Neutrophil (primary cell): ENCODE results near the gene ITGB1.

Source experiments
- H3K27ac ChIP-seq: fragments of 200-600 bp; sonication (generic); 2 replicates; pipeline ENCODE4 v1.5.1; 2016; ENCODE audit warnings: mild to moderate bottlenecking, moderate library complexity
- H3K27me3 ChIP-seq: fragments of 200-600 bp; sonication (generic); 2 replicates; pipeline ENCODE4 v1.6.0; 2016; ENCODE audit warnings: mild to moderate bottlenecking
- H3K36me3 ChIP-seq: fragments of 200-600 bp; sonication (generic); 2 replicates; pipeline ENCODE4 v1.5.1; 2017
- H3K4me1 ChIP-seq, 2 experiments: fragments of 200-600 bp in 1 of 2; sonication (generic) in 1 of 2; 1 replicate in 1 of 2; 2 replicates in 1 of 2; pipeline versions ENCODE4 v1.5.1 to v1.6.1; 2013 to 2016; ENCODE audit warnings: low read depth in 1 of 2, low read length in 1 of 2, mild to moderate bottlenecking in 1 of 2, moderate library complexity in 1 of 2; ENCODE audit not compliant: control insufficient read depth in 1 of 2, insufficient read depth in 1 of 2
- H3K4me3 ChIP-seq, 2 experiments: fragments of 200-600 bp in 1 of 2; sonication (generic) in 1 of 2; 1 replicate in 1 of 2; 2 replicates in 1 of 2; pipeline ENCODE4 v1.5.1; 2013 to 2016; ENCODE audit warnings: low read depth in 1 of 2, low read length in 1 of 2, mild to moderate bottlenecking in 1 of 2, moderate library complexity in 1 of 2
- H3K9me3 ChIP-seq: fragments of 200-600 bp; sonication (generic); 2 replicates; pipeline ENCODE4 v1.5.1; 2016
- TF ChIP-seq, protein P1 (sequence below): fragments of 200-600 bp; sonication (generic); IDR thresholded peaks from 2 replicates; pipeline ENCODE4 v1.5.1; 2016; ENCODE audit warnings: antibody characterized with exemption

ITGB1 gene

DNA sequence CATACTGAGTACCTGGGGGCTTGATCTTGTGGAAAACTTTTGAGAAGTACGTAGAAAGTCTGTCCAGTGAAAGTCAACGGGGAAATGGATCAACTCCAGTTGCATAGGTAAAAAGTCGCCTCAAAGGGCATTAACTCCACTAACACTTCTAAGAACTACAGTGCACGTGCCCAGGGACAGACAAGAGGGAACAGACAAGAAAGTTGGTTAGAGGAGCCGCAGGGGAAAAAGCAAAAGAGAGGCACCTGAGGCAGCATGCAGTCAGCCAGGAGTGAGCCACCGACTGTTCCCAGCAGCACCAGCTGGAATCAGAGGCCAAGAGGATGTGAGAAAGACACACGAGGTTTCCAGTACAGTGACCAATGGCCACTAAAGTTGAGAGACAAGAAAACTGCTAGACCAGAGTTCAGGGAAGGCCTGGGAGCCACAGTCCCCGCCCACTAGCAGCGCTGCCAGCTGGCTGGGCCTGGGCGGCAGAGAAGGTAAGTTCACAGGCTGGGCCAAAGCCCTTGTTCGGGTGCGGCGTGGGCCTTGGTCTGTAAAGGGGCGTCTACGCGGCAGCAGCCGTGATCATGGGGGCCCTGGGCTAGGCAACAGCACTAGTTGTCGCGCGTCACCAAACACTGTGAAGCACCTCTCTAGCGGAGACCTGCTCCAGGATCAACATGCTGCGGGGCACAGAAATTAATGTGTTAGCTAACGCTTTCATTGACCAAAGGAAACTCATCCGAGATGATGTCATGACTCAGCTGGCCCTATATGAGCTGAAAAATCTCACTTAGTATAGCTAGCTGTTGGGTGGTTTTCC, 14.0 kb downstream of the ITGB1 start:
- Histone ChIP-seq H3K9me3 (no peaks in the 10 kb centered on the region), H3K27ac (no peak overlapping the region), H3K36me3 (no peaks in the 10 kb centered on the region), H3K4me3 (no peak overlapping the region), H3K27me3 (no peaks in the 10 kb centered on the region), H3K4me1 (peaks cover under 1% of the 10 kb centered on the region in 2 experiments)
- TF ChIP-seq, protein P1, sequence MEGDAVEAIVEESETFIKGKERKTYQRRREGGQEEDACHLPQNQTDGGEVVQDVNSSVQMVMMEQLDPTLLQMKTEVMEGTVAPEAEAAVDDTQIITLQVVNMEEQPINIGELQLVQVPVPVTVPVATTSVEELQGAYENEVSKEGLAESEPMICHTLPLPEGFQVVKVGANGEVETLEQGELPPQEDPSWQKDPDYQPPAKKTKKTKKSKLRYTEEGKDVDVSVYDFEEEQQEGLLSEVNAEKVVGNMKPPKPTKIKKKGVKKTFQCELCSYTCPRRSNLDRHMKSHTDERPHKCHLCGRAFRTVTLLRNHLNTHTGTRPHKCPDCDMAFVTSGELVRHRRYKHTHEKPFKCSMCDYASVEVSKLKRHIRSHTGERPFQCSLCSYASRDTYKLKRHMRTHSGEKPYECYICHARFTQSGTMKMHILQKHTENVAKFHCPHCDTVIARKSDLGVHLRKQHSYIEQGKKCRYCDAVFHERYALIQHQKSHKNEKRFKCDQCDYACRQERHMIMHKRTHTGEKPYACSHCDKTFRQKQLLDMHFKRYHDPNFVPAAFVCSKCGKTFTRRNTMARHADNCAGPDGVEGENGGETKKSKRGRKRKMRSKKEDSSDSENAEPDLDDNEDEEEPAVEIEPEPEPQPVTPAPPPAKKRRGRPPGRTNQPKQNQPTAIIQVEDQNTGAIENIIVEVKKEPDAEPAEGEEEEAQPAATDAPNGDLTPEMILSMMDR: no peak

GRCh38 chr10:32943395-32943794, 14.6 kb downstream of the ITGB1 start:
- Histone ChIP-seq H3K27me3 (no peaks in the 10 kb centered on the region), H3K36me3 (no peaks in the 10 kb centered on the region), H3K9me3 (no peaks in the 10 kb centered on the region), H3K27ac (no peak overlapping the region), H3K4me1 (peaks cover 7% of the 10 kb centered on the region in 2 experiments), H3K4me3 (no peak overlapping the region)
- TF ChIP-seq, protein P1: no peak

DNA sequence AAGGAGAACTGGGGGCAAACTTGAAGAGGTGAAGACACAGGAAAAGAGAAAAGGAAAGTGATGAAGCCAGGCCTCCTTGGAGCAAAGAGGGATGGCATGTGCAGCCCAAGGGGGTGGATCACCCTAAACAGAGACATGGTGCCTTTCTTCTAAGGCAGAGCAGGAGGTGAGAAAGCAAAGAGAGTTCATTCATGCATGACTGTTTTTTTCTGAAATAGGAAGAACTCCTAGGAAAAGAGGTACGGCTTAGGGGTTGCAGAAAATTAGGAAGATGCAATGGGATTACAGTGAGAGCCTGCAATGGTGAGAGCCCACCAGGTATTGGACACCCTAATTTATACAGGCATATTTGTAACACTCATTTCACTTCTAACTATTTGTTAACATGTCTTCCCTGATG, 15.9 kb downstream of the ITGB1 start:
- H3K27ac ChIP-seq: no peak overlapping the region
- TF ChIP-seq, protein P1: no peak
- H3K9me3 ChIP-seq: no peaks in the 10 kb centered on the region
- no peaks in the 10 kb centered on the region for H3K36me3 ChIP-seq
- H3K4me3 ChIP-seq: no peak overlapping the region
- H3K27me3 ChIP-seq: no peaks in the 10 kb centered on the region
- H3K4me1 ChIP-seq: peaks cover 13 to 15% of the 10 kb centered on the region in 2 experiments

GRCh38 chr10:32941357-32941756, 16.7 kb downstream of the ITGB1 start:
- Histone ChIP-seq H3K36me3 (no peaks in the 10 kb centered on the region), H3K27ac (no peak overlapping the region), H3K4me3 (no peak overlapping the region), H3K27me3 (no peaks in the 10 kb centered on the region), H3K4me1 (peaks cover 13 to 15% of the 10 kb centered on the region in 2 experiments), H3K9me3 (no peaks in the 10 kb centered on the region)
- TF ChIP-seq, protein P1: no peak

- Histone ChIP-seq H3K36me3 (no peaks in the 10 kb centered on the region), H3K9me3 (no peaks in the 10 kb centered on the region), H3K4me3 (no peak overlapping the region), H3K27ac (no peak overlapping the region), H3K27me3 (no peaks in the 10 kb centered on the region), H3K4me1 (peaks cover 13 to 15% of the 10 kb centered on the region in 2 experiments)
- TF ChIP-seq, protein P1: no peak
Measured at GRCh38 chr10:32940321-32941301, 17.4 kb downstream of the ITGB1 start.
